ENCODE data around the gene INPP5K.
A peak's percentile ranks its signal among the peaks of the same experiment; 100 is the strongest.
"Not testable (repeated sequence)": the region's sequence is repeated elsewhere in the genome, so short reads cannot be mapped to it uniquely, and the experiment has no call there.

The INPP5K gene

DNA sequence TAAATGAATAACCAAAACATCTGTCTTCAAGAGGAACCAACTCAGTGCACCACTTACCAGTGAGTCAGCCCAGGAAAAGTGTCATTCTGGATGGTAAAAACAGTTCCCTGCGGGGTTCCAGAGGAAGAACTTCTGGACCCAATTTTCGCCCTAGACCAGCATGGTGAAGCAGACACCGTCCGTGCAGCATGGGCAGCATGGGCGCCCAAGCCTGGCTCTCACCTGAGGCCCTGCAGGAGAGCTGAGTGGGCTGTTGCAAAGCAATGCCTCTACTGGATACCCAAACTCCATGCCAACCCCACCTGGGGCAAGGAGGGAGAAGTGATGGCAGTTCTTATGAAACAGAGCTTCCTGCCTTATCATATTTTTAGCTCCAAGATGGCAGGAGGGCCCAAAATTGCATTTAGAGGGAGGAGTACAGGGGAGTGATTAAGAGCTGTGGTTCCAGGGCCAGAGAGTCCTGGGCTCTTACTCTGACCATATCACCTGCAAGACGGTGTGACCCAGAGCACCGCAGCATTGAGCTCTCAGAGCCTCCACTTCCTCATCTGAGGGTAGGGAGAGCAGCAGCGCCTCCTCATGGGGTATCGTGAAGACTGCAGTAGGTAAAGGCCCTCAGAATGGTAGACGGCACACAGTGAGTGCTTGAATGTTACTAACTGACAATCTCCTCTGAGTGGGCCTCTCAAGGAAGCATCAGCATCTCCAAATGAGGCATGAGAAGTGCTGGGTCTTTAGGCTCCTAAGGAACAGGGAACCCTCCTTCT, 16.6 kb upstream of the INPP5K start:
- H3K4me3 ChIP-seq (ENCODE audit: low read depth, low read length) = no peak overlapping the region
- TF ChIP-seq, protein P1, sequence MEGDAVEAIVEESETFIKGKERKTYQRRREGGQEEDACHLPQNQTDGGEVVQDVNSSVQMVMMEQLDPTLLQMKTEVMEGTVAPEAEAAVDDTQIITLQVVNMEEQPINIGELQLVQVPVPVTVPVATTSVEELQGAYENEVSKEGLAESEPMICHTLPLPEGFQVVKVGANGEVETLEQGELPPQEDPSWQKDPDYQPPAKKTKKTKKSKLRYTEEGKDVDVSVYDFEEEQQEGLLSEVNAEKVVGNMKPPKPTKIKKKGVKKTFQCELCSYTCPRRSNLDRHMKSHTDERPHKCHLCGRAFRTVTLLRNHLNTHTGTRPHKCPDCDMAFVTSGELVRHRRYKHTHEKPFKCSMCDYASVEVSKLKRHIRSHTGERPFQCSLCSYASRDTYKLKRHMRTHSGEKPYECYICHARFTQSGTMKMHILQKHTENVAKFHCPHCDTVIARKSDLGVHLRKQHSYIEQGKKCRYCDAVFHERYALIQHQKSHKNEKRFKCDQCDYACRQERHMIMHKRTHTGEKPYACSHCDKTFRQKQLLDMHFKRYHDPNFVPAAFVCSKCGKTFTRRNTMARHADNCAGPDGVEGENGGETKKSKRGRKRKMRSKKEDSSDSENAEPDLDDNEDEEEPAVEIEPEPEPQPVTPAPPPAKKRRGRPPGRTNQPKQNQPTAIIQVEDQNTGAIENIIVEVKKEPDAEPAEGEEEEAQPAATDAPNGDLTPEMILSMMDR (conservative IDR thresholded peaks at IDR 0.05; ENCODE audit: low read depth, low read length) = peak; percentile 49
- peak; percentile 29 for DNase-seq (ENCODE audit: low read depth)

DNA sequence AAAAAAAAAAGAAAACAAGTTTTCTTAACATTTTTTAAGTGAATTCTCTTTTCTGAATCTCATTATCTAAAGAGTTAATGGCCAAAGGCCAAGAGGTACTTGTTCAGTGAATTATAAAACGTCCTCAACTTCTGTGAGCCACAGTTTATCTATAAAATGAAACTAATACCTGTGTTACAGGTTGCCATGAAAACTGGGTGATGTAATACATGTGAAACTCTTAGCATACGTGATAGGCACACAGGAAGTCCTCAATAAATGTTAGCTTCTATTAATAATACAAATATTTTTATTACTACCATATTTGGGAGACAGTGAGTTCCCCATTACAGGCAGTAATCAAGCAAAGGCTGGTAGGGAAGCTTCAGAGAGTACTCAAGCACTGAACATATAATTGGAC, 13.5 kb upstream of the INPP5K start:
- no peak for DNase-seq (ENCODE audit: low read depth)
- H3K4me3 ChIP-seq (ENCODE audit: low read depth, low read length) = no peak overlapping the region
- TF ChIP-seq, protein P1 (conservative IDR thresholded peaks at IDR 0.05; ENCODE audit: low read depth, low read length) = no peak

DNA sequence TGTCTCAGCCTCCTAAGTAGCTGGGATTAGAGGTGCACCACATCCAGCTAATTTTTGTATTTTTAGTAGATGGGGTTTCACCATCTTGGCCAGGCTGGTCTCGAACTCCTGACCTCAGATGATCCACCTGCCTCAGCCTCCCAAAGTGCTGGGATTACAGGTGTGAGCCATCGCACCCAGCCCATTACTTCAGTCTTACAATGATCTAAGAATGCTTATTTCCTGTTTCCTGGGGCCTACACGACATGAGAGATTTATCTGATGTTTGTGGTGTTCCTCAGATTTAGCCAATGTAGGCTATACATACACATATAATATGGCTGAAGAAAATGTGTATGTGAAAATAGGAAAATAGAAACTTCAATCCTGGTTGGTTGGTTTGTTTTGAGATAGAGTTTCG, 10.5 kb upstream of the INPP5K start:
- not testable (repeated sequence) for DNase-seq (ENCODE audit: low read depth); H3K4me3 ChIP-seq (ENCODE audit: low read depth, low read length)

DNA sequence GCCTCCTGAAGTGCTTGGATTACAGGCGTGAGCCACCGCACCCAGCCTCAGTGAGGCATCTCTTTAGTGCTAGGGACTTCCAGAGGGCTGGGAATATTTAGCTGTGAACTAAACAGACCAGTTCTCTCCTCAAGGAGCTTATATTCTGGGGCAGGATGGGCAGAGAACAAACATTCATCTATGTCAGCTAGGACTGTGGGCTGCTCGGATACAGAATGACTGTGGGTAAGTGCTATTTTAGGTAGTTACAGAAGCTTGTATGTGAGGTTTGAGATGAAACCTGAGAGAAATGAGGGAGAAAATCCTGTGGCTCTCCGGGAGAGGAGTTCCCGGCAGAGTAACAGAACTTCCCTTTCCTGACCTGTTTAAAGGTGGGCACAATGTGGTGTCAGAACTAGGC, 6.2 kb upstream of the INPP5K start:
- no peak for DNase-seq (ENCODE audit: low read depth)
- TF ChIP-seq, protein P1 (conservative IDR thresholded peaks at IDR 0.05; ENCODE audit: low read depth, low read length) = no peak

DNA sequence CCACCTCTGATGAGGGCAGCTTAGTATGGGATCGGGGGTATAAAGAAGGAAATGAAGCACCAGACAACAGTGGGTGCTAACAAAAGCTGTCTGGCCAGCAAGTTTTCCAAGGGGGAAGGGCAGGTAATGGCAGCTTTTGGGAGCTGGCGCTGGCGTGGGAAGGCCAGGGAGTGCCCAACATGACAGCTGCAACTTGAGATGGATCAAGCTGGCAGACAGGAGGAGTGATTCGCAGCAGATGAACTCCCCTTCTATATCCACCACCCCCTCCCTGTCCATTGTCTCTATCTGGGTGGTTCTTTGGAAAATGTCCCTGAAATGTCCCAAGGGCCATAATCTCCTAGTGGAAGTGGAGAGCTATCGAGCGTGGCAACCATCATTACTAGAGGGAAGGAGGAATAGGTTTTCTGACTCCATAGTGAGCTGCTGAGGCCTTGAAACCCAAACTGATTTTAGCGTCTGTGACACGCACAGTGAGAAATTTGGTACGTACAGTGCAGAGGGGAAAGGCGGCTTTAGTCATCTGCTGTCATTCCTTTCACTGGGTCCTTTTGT, 4.8 kb upstream of the INPP5K start:
- TF ChIP-seq, protein P1 (conservative IDR thresholded peaks at IDR 0.05; ENCODE audit: low read depth, low read length) = no peak
- no peak for DNase-seq (ENCODE audit: low read depth)
- H3K4me3 ChIP-seq (ENCODE audit: low read depth, low read length) = no peak overlapping the region

More for the DNA sequence above, 6.2 kb upstream of the INPP5K start:
- H3K4me3 ChIP-seq (ENCODE audit: low read depth, low read length) = no peak overlapping the region

DNA sequence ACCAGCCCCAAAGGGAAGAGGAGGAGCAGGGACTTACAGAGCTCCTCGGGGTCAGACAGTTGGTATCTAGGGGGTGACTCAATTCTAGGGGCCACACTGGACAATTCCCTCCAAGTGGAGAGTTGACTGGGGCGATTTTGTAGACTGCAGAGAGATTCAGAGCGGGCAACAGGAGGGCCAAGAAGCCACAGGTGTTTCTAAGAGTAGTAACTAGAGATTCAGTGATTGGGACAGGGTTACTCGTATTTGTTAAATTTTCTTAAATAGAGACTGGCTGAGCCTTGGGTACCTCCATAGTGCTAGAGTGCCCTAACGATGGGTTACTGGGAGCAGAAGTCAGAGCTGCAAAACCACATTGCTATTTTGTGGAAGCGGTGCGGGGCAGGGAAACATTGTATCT, 3.3 kb upstream of the INPP5K start:
- no peak for DNase-seq (ENCODE audit: low read depth)
- TF ChIP-seq, protein P1 (conservative IDR thresholded peaks at IDR 0.05; ENCODE audit: low read depth, low read length) = no peak
- H3K4me3 ChIP-seq (ENCODE audit: low read depth, low read length) = no peak overlapping the region

DNA sequence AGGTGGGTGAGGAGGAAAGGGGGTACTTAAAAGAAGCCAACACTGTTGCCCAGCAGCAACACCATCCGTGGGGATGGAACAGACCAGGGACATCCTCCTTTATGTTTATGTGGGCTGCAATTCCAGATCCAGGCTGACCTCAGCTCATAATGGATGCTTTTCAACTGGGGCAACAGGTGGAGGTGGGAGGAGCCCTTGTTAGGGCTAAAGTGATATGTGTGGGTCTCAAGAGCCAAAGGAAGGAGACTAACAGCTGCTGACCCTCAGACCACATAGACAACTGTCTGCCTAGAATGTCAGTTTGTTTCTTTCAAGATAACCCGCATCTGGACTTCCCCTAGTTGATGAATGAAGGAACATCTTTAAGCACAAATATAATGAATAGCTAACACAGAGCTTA, 2.0 kb upstream of the INPP5K start:
- TF ChIP-seq, protein P1 (conservative IDR thresholded peaks at IDR 0.05; ENCODE audit: low read depth, low read length) = no peak
- no peak overlapping the region for H3K4me3 ChIP-seq (ENCODE audit: low read depth, low read length)
- DNase-seq (ENCODE audit: low read depth) = no peak

Data from choroid plexus epithelial cell (primary cell).